ENCODE measurements around the gene LPP. TPM values are rescaled to one million over a fixed set of nuclear protein-coding genes. Genes with fewer than 3 reads are reported as not detected.
A peak's percentile ranks its signal among the peaks of the same experiment; 100 is the strongest.

LPP gene
- total and polyA plus RNA-seq, 2 of the 4 experiments (the other 2 are of a cell fraction), result 16.0 to 130 TPM

- dilution Hi-C loops (cut with HindIII; ENCODE audit: low sequenced_read_pairs, unreplicated experiment) (no loop called here), in situ Hi-C loops (cut with MboI; ENCODE audit: low sequenced_read_pairs) (no loop called here), intact Hi-C loops (cut with micrococcal nuclease) (loop anchor here (5.0 kb wide), 1 partner anchor 1046 kb away; no protein-coding TSS in a partner anchor)
- Histone ChIP-seq H4K91ac (ENCODE audit: insufficient read depth, low read depth, low read length) (no peak overlapping the region), H2BK5ac (ENCODE audit: low read depth, low read length, poor library complexity, severe bottlenecking) (peak overlapping the region; percentile 42), H3K4me1 (ENCODE audit: control insufficient read depth, insufficient read depth, low read length) (peaks cover 11% of the 10 kb centered on the region), H3K4ac (ENCODE audit: low read depth, low read length) (no peak overlapping the region; the same call in 1 of the 2 replicates), H2AFZ (replicated peaks; ENCODE audit: low read length, poor library complexity) (no peak overlapping the region), H3K9me3 (ENCODE audit: control insufficient read depth, insufficient read depth, low read length) (no peaks in the 10 kb centered on the region), H2BK15ac (ENCODE audit: low read depth, low read length) (0 out of 3 replicates have a peak overlapping the region, but pooled peaks have one; percentile 45), H2AK9ac (replicated peaks; ENCODE audit: low read depth, low read length, poor library complexity) (no peak overlapping the region), H2BK20ac (ENCODE audit: low read depth, low read length) (no peak overlapping the region), H2BK120ac (ENCODE audit: low read depth, low read length) (peak overlapping the region; percentile 66; the same call in 1 of the 2 replicates), H4K20me1 (ENCODE audit: insufficient read depth, low read length) (peaks cover 16% of the 10 kb centered on the region; the same call in 1 of the 2 replicates), H4K5ac (ENCODE audit: low read depth, low read length) (no peak overlapping the region), H3K36me3 (ENCODE audit: control insufficient read depth, insufficient read depth, low read length) (peaks cover 6% of the 10 kb centered on the region), H3K9ac (ENCODE audit: low read depth, low read length) (no peak overlapping the region), H3K27ac (ENCODE audit: insufficient read depth, low read length) (peak overlapping the region; percentile 30; the same call in 1 of the 2 replicates), H2AK5ac (ENCODE audit: low read depth, low read length) (no peak overlapping the region), H4K8ac (ENCODE audit: low read depth in 2 of 2, low read length in 2 of 2) (no peak overlapping the region), H3K14ac (replicated peaks; ENCODE audit: low read depth, low read length) (no peak overlapping the region), H3K56ac (ENCODE audit: extremely low read depth, insufficient read depth, low read length) (no peak overlapping the region), H3K4me2 (ENCODE audit: low read depth, low read length) (peak overlapping the region; percentile 29; the same call in 1 of the 2 replicates), H3K79me1 (ENCODE audit: low read depth in 1 of 2, low read length in 2 of 2) (peaks cover 22 to 68% of the 10 kb centered on the region in 2 experiments), H3K27me3 (ENCODE audit: control insufficient read depth, insufficient read depth, low read length) (no peaks in the 10 kb centered on the region), H3K23ac (ENCODE audit: low read depth, low read length) (no peak overlapping the region; the same call in 1 of the 2 replicates), H3K18ac (ENCODE audit: low read depth, low read length) (no peak overlapping the region), H3K4me3 (ENCODE audit: insufficient read depth, low read depth, low read length) (no peak overlapping the region), H3K9me1 (ENCODE audit: insufficient read depth, low read length) (peaks cover 22% of the 10 kb centered on the region)
- TF ChIP-seq FOS (IDR thresholded peaks at IDR 0.05; ENCODE audit: low read depth, low read length), result peak; percentile 63
- peak; percentile 99 for TF ChIP-seq CEBPB (IDR thresholded peaks at IDR 0.05; ENCODE audit: low read depth, low read length)
- TF ChIP-seq CHD1 (IDR thresholded peaks at IDR 0.05; ENCODE audit: low read depth, low read length), result no peak
- peak; percentile 86 for TF ChIP-seq MAFK (IDR thresholded peaks at IDR 0.05; ENCODE audit: low read depth, low read length)
- TF ChIP-seq NFE2L2 (IDR thresholded peaks at IDR 0.05; ENCODE audit: low read depth, low read length), result peak; percentile 64
- no peak for TF ChIP-seq MAZ (IDR thresholded peaks at IDR 0.05; ENCODE audit: borderline replicate concordance, low read depth, low read length)
- peak; percentile 23; the same call in 1 of the 2 replicates for TF ChIP-seq SMC3 (IDR thresholded peaks at IDR 0.05; ENCODE audit: low read depth, low read length)
- TF ChIP-seq BHLHE40 (IDR thresholded peaks at IDR 0.05; ENCODE audit: low read depth, low read length), result peak; percentile 63; the same call in 1 of the 2 replicates
- peak; percentile 8 for TF ChIP-seq RCOR1 (IDR thresholded peaks at IDR 0.05; ENCODE audit: insufficient replicate concordance, low read length)
- WGBS, 2 experiments (ENCODE audit: extremely low coverage in 2 of 2, insufficient read length in 1 of 2), result 0% methylated on average over 1 of the region's 5 CpGs; no CpG with 5 or more reads in 1 of the 2 experiments
- peak; percentile 97 for DNase-seq
- CTCF ChIA-PET, result interaction anchor here (0.8 kb wide), 1 partner anchor 130 kb away, joined by 3 read pairs; no protein-coding TSS in a partner anchor
- BruUV-seq (replicated peaks), result no TSS peak
- POLR2A ChIA-PET (ENCODE audit: unreplicated experiment), result no interaction called here
- peak; percentile 96 for ATAC-seq (ENCODE audit: low read depth)
Observed at GRCh38 chr3:188788621-188789081, 634.7 kb downstream of the LPP start.
